Esophagus squamous epithelium (tissue), 5 donors: ENCODE results near the gene DNAJC30. TPM values are rescaled to one million over a fixed set of nuclear protein-coding genes. Genes with fewer than 3 reads are reported as not detected.

ENCODE experiments used
- DNase-seq: peaks from one replicate; lab custom pipeline; 2025; lab: John Stamatoyannopoulos, UW
- H3K27ac ChIP-seq, 4 donors: fragments of 200-600 bp; sonication (generic); one replicate each; pipeline ENCODE4 v1.5.1; 2016 to 2019; ENCODE audit warnings: mild to moderate bottlenecking in 1 of 4
- H3K27me3 ChIP-seq, 4 donors: fragments of 200-600 bp; sonication (generic); 1 replicate in 3 of 4; 2 replicates in 1 of 4; pipeline versions ENCODE4 v1.5.1 to v1.6.0; 2017 to 2021; ENCODE audit warnings: antibody characterized with exemption in 1 of 4
- H3K36me3 ChIP-seq, 3 donors: fragments of 200-600 bp; sonication (generic); one replicate each; pipeline ENCODE4 v1.5.1; 2016 to 2019
- H3K4me1 ChIP-seq, 3 donors: fragments of 200-600 bp; sonication (generic); one replicate each; pipeline ENCODE4 v1.5.1; 2017 to 2019
- H3K4me3 ChIP-seq, 4 donors: fragments of 200-600 bp; sonication (generic); 1 replicate in 3 of 4; 2 replicates in 1 of 4; pipeline ENCODE4 v1.5.1; 2016 to 2019; ENCODE audit warnings: mild to moderate bottlenecking in 2 of 4, moderate library complexity in 1 of 4
- H3K9me3 ChIP-seq, 3 donors: fragments of 200-600 bp; sonication (generic); one replicate each; pipeline ENCODE4 v1.5.1; 2016 to 2019
- CTCF ChIP-seq, 6 experiments: fragments of 450-650 bp in 4 of 6; fragments of 200-600 bp in 2 of 6; sonication (generic) in 2 of 6; IDR thresholded peaks; one replicate each; pipeline ENCODE4 v1.5.1; 2016 to 2019; ENCODE audit warnings: antibody characterized with exemption in 6 of 6, mild to moderate bottlenecking in 4 of 6, moderate library complexity in 4 of 6
- POLR2A ChIP-seq, 4 donors: fragments of 450-650 bp; IDR thresholded peaks; one replicate each; pipeline ENCODE4 v1.6.1; 2017; ENCODE audit warnings: antibody characterized with exemption in 4 of 4, mild to moderate bottlenecking in 4 of 4, moderate library complexity in 3 of 4
- WGBS, 2 donors: methylation state at CpG; one replicate each; pipeline ENCODE4 v1.1.5; 2018; 5-methylcytosine and 5-hydroxymethylcytosine counted together
- intact Hi-C: fragments of 100-400 bp; cut with DNase I; formaldehyde crosslinking; loops from one replicate; pipeline ENCODE4 v1.15.0; 2022
- total RNA-seq, 4 donors: library from RNA; depleted of rRNA; stranded (reverse); fragments of >200 nt; gene quantifications; one replicate each; pipeline ENCODE4 v1.1.0, GENCODE V29; 2016
- donor health status: DM: yes; HTN: yes; CAD: no.

DNAJC30 gene
- total RNA-seq, 4 donors from 2014 or later: 2.7 to 5.7 (median 4.8) TPM

- no peak for DNase-seq
- no peaks in the 10 kb centered on the region for H3K27me3 ChIP-seq
- peaks cover 0 to under 1% (median 0%) of the 10 kb centered on the region in 3 donors for H3K4me1 ChIP-seq
- 83 to 88% methylated on average over 3 to 7 of the region's 7 CpGs for WGBS, 2 donors
- no peaks in the 10 kb centered on the region for H3K9me3 ChIP-seq
- TF ChIP-seq POLR2A (IDR thresholded peaks at IDR 0.05) (no peak), CTCF (IDR thresholded peaks at IDR 0.05) (no peak)
- intact Hi-C loops: loop anchor here (10.0 kb wide), 1 partner anchor 244 kb away; no protein-coding TSS in a partner anchor
- H3K4me3 ChIP-seq: no peak overlapping the region
- no peak overlapping the region for H3K27ac ChIP-seq
- H3K36me3 ChIP-seq: peaks cover 16 to 93% (median 31%) of the 10 kb centered on the region in 3 donors
Measured at GRCh38 chr7:73698410-73698809, 15.2 kb upstream of the DNAJC30 start.

GRCh38 chr7:73696372-73696771, 13.1 kb upstream of the DNAJC30 start:
- no peak overlapping the region for H3K4me3 ChIP-seq
- H3K36me3 ChIP-seq: peaks cover 27 to 99% (median 37%) of the 10 kb centered on the region in 3 donors
- intact Hi-C loops: loop anchor here (10.0 kb wide), 1 partner anchor 242 kb away; no protein-coding TSS in a partner anchor
- no peak for DNase-seq
- no peaks in the 10 kb centered on the region for H3K4me1 ChIP-seq
- H3K27ac ChIP-seq: no peak overlapping the region
- TF ChIP-seq CTCF (IDR thresholded peaks at IDR 0.05) (no peak), POLR2A (IDR thresholded peaks at IDR 0.05) (no peak)
- 87 to 93% methylated on average over 4 of the region's 4 CpGs for WGBS, 2 donors
- H3K27me3 ChIP-seq: no peaks in the 10 kb centered on the region
- no peaks in the 10 kb centered on the region for H3K9me3 ChIP-seq

GRCh38 chr7:73690646-73691045, 7.4 kb upstream of the DNAJC30 start:
- DNase-seq: no peak
- no peak for TF ChIP-seq POLR2A (IDR thresholded peaks at IDR 0.05)
- no peak for TF ChIP-seq CTCF (IDR thresholded peaks at IDR 0.05)
- intact Hi-C loops: loop anchor here (10.0 kb wide), 1 partner anchor 236 kb away; no protein-coding TSS in a partner anchor
- 76 to 77% methylated on average over 6 of the region's 7 CpGs for WGBS, 2 donors
- Histone ChIP-seq H3K36me3 (peaks cover 20 to 99% (median 32%) of the 10 kb centered on the region in 3 donors), H3K4me1 (no peaks in the 10 kb centered on the region), H3K9me3 (no peaks in the 10 kb centered on the region), H3K4me3 (no peak overlapping the region), H3K27me3 (no peaks in the 10 kb centered on the region), H3K27ac (no peak overlapping the region)

GRCh38 chr7:73688288-73688687, 5.0 kb upstream of the DNAJC30 start:
- no peak overlapping the region for H3K27ac ChIP-seq
- intact Hi-C loops: no loop called here
- WGBS, 2 donors: 86 to 95% methylated on average over 8 of the region's 8 CpGs
- TF ChIP-seq POLR2A (IDR thresholded peaks at IDR 0.05) (no peak), CTCF (IDR thresholded peaks at IDR 0.05) (no peak)
- no peaks in the 10 kb centered on the region for H3K27me3 ChIP-seq
- peaks cover 9 to 76% (median 12%) of the 10 kb centered on the region in 3 donors for H3K36me3 ChIP-seq
- peaks cover 4 to 15% (median 6%) of the 10 kb centered on the region in 3 donors for H3K4me1 ChIP-seq
- no peak for DNase-seq
- H3K9me3 ChIP-seq: no peaks in the 10 kb centered on the region
- H3K4me3 ChIP-seq: no peak overlapping the region

DNA sequence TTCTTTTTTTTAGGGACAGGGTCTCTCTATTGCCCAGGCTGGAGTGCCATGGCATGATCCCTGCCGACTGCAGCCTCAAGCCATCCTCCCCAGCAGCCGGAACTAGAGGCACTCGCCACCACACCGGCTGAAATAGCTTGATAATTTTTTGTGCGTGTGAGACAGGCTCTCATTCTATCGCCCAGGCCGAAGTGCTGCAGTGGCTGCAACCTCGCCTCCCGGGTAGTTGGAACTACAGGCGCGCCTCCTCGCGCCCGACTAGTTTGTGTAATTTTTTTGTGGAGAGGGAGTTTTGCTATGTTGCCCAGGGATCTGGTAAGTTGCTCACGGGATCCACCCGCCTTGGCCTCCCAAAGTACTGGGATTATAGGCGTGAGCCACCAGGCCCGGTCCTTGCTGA, 2.1 kb upstream of the DNAJC30 start:
- Histone ChIP-seq H3K9me3 (no peaks in the 10 kb centered on the region), H3K27ac (no peak overlapping the region), H3K27me3 (no peaks in the 10 kb centered on the region), H3K4me1 (peaks cover 26 to 41% (median 26%) of the 10 kb centered on the region in 3 donors), H3K4me3 (no peak overlapping the region), H3K36me3 (peaks cover 0 to 51% (median 4%) of the 10 kb centered on the region in 3 donors)
- TF ChIP-seq CTCF (IDR thresholded peaks at IDR 0.05) (no peak), POLR2A (IDR thresholded peaks at IDR 0.05) (no peak)
- intact Hi-C loops: no loop called here
- DNase-seq: no peak
- WGBS, 2 donors: 96% methylated on average over 18 of the region's 18 CpGs
